Stimulated activated CD4-positive, alpha-beta T cell treated with anti-CD3 and anti-CD28 coated beads, Interleukin-2, amount 100 ng/mL, for 24 hours (primary cell): Measurements from ENCODE around the gene GOLGA8Q.
"Not testable (repeated sequence)": the region's sequence is repeated elsewhere in the genome, so short reads cannot be mapped to it uniquely, and the experiment has no call there.

Experiments used
- DNase-seq, 2 donors: peaks; one replicate each; pipeline ENCODE4 v3.0.0-alpha.2; 2020

GOLGA8Q gene

GRCh38 chr15:30551750-30552149, at the start of gene GOLGA8Q:
TSS of gene GOLGA8Q (plus strand) at chr15:30552050. CDS start at chr15:30552078, 28 bp downstream.
- not testable (repeated sequence) for DNase-seq

GRCh38 chr15:30502904-30503781, 48.7 kb upstream of the GOLGA8Q start:
- DNase-seq: not testable (repeated sequence)

GRCh38 chr15:30504162-30504843, 47.5 kb upstream of the GOLGA8Q start:
- DNase-seq: not testable (repeated sequence)

- not testable (repeated sequence) for DNase-seq
These were observed 37.3 kb upstream of the GOLGA8Q start for GRCh38 chr15:30514545-30514944.

- DNase-seq: not testable (repeated sequence)
These were observed 28.2 kb upstream of the GOLGA8Q start for GRCh38 chr15:30523453-30524243.

- not testable (repeated sequence) for DNase-seq
These were observed 25.9 kb upstream of the GOLGA8Q start for GRCh38 chr15:30525912-30526311.

GRCh38 chr15:30529049-30529448, 22.8 kb upstream of the GOLGA8Q start:
- not testable (repeated sequence) for DNase-seq

GRCh38 chr15:30566949-30567348, 15.1 kb downstream of the GOLGA8Q start:
- not testable (repeated sequence) for DNase-seq

GRCh38 chr15:30573012-30573491, 21.2 kb downstream of the GOLGA8Q start:
- not testable (repeated sequence) for DNase-seq

GRCh38 chr15:30579394-30579970, 27.6 kb downstream of the GOLGA8Q start:
- not testable (repeated sequence) for DNase-seq

GRCh38 chr15:30580716-30581115, 28.9 kb downstream of the GOLGA8Q start:
- not testable (repeated sequence) for DNase-seq

- DNase-seq: not testable (repeated sequence)
These were observed 47.1 kb downstream of the GOLGA8Q start for GRCh38 chr15:30598953-30599352.

GRCh38 chr15:30603796-30604195, 51.9 kb downstream of the GOLGA8Q start, which contains the start of gene GOLGA8H:
TSS of gene GOLGA8H (plus strand) at chr15:30604028. CDS start at chr15:30604126, 98 bp downstream.
- DNase-seq: not testable (repeated sequence)
